Activated effector memory CD4-positive, alpha-beta T cell treated with anti-CD3 and anti-CD28 coated beads, Interleukin-2, amount 50 U/mL, for 16 hours (primary cell): ENCODE results near the gene JAM2.
A peak's percentile ranks its signal among the peaks of the same experiment; 100 is the strongest.
"Not testable (repeated sequence)": the region's sequence is repeated elsewhere in the genome, so short reads cannot be mapped to it uniquely, and the experiment has no call there.

ENCODE experiments used
- DNase-seq: peaks from one replicate; pipeline ENCODE4 v3.0.0-alpha.2; 2020

JAM2 gene

GRCh38 chr21:25638660-25639550 lies at the start of gene JAM2:
JAM2 (plus strand) TSS chr21:25639258; CDS start chr21:25639822, 564 bp downstream.
- peak; percentile 79 for DNase-seq

- no peak for DNase-seq
Measured at GRCh38 chr21:25589887-25590286, 49.2 kb upstream of the JAM2 start.

GRCh38 chr21:25607151-25608043 lies 31.7 kb upstream of the JAM2 start, which contains the start of gene MRPL39:
MRPL39 (minus strand) TSS chr21:25607481; CDS start chr21:25607475, 6 bp downstream.
- peak; percentile 95 for DNase-seq

- DNase-seq, result peak; percentile 91
Measured at GRCh38 chr21:25608044-25608737, 30.9 kb upstream of the JAM2 start.

- DNase-seq, result no peak
Measured at GRCh38 chr21:25614441-25614840, 24.6 kb upstream of the JAM2 start.

- DNase-seq, result no peak
Measured at GRCh38 chr21:25615880-25616279, 23.2 kb upstream of the JAM2 start.

- DNase-seq, result no peak
Measured at GRCh38 chr21:25619198-25619597, 19.9 kb upstream of the JAM2 start.

- DNase-seq, result no peak
Measured at GRCh38 chr21:25624511-25624910, 14.5 kb upstream of the JAM2 start.

- no peak for DNase-seq
Measured at GRCh38 chr21:25625036-25625435, 14.0 kb upstream of the JAM2 start.

- not testable (repeated sequence) for DNase-seq
Measured at GRCh38 chr21:25625776-25626555, 13.1 kb upstream of the JAM2 start.

- no peak for DNase-seq
Measured at GRCh38 chr21:25626757-25627156, 12.3 kb upstream of the JAM2 start.

- DNase-seq, result no peak
Measured at GRCh38 chr21:25632296-25632695, 6.8 kb upstream of the JAM2 start.

- no peak for DNase-seq
Measured at GRCh38 chr21:25635310-25635709, 3.7 kb upstream of the JAM2 start.

- no peak for DNase-seq
Measured at GRCh38 chr21:25636727-25637126, 2.3 kb upstream of the JAM2 start.

- no peak for DNase-seq
Measured at GRCh38 chr21:25637851-25638659, 1.0 kb upstream of the JAM2 start.

- peak; percentile 76 for DNase-seq
Measured at GRCh38 chr21:25639551-25640201, 618 bp downstream of the JAM2 start.

- DNase-seq, result no peak
Measured at GRCh38 chr21:25640202-25640942, 1.3 kb downstream of the JAM2 start.

- DNase-seq, result no peak
Measured at GRCh38 chr21:25640943-25641292, 1.9 kb downstream of the JAM2 start.

- DNase-seq, result no peak
Measured at GRCh38 chr21:25643486-25643885, 4.4 kb downstream of the JAM2 start.

GRCh38 chr21:25646474-25646873 lies 7.4 kb downstream of the JAM2 start:
- DNase-seq, result no peak
